NB4 (cell line): Measurements from ENCODE around the gene EDC3.

Source experiments
- MYC ChIP-seq: IDR thresholded peaks from 2 replicates; pipeline ENCODE4 v1.6.1; 2011; ENCODE audit warnings: low read depth, low read length
- POLR2A ChIP-seq: IDR thresholded peaks from 2 replicates; pipeline ENCODE4 v1.6.1; 2011; ENCODE audit warnings: mild to moderate bottlenecking; ENCODE audit not compliant: insufficient read length; ENCODE audit errors: extremely low read depth
- TF ChIP-seq, protein P1 (sequence below): IDR thresholded peaks from 2 replicates; pipeline ENCODE4 v1.6.1; 2011; ENCODE audit warnings: low read depth, low read length
- TF ChIP-seq, protein P2 (sequence below): IDR thresholded peaks from one replicate; pipeline ENCODE4 v1.5.1; 2012; ENCODE audit warnings: low read depth, low read length

DNA sequence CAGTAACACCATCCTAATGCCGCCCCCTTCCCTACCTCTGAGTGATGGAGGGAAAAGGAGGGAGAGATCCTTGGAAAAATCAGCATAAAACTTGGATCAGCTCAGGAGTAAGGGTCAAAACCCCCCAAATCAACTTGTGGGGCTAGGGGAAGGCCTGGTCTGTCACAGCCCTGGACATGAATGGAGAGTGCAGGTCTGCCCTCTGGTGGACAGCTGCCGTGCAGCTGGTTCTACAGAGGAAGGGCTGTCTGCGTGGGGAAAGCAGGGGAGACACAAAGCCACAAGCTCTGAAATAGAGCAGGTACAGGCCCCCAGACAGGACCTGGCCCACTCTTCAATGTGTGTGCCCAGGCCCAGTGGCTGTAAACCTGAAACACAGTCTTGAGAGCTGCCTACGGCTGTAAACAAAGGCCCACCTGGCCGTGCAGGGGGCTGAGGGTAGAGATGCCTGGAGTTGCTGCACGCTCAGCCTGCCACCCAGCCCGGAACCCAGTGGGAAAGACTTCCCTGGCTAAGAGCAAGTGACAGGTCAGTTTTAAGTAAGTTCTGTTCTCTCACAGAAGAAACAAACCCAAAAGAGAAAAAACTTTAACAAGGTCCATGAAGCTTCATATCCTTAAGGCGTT, 63.8 kb downstream of the EDC3 start:
- TF ChIP-seq, protein P1, sequence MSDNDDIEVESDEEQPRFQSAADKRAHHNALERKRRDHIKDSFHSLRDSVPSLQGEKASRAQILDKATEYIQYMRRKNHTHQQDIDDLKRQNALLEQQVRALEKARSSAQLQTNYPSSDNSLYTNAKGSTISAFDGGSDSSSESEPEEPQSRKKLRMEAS = peak; percentile 21; the same call in 1 of the 2 replicates
- TF ChIP-seq, protein P2, sequence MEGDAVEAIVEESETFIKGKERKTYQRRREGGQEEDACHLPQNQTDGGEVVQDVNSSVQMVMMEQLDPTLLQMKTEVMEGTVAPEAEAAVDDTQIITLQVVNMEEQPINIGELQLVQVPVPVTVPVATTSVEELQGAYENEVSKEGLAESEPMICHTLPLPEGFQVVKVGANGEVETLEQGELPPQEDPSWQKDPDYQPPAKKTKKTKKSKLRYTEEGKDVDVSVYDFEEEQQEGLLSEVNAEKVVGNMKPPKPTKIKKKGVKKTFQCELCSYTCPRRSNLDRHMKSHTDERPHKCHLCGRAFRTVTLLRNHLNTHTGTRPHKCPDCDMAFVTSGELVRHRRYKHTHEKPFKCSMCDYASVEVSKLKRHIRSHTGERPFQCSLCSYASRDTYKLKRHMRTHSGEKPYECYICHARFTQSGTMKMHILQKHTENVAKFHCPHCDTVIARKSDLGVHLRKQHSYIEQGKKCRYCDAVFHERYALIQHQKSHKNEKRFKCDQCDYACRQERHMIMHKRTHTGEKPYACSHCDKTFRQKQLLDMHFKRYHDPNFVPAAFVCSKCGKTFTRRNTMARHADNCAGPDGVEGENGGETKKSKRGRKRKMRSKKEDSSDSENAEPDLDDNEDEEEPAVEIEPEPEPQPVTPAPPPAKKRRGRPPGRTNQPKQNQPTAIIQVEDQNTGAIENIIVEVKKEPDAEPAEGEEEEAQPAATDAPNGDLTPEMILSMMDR = peak; percentile 99
- TF ChIP-seq MYC = peak; percentile 26; the same call in 1 of the 2 replicates
- TF ChIP-seq POLR2A = no peak
